Right lobe of liver (tissue), 4 donors: ENCODE data around the gene ELK3.

Experiments used
- POLR2A ChIP-seq: fragments of 450-650 bp; IDR thresholded peaks from one replicate; pipeline ENCODE4 v1.6.1; 2017; ENCODE audit warnings: antibody characterized with exemption, mild to moderate bottlenecking
- TF ChIP-seq, protein P1 (sequence below), 4 donors: fragments of 200-600 bp in 3 of 4; fragments of 450-650 bp in 1 of 4; IDR thresholded peaks; one replicate each; pipeline versions ENCODE4 v1.5.1 to v1.8.0; 2016 to 2022; ENCODE audit warnings: antibody characterized with exemption in 4 of 4, mild to moderate bottlenecking in 2 of 4
- donor health status: DM: no; HTN: no; CAD: no.
- donor health status: DM: no; HTN: no; CAD: no.
- donor health status: DM: no; HTN: yes; CAD: no.

DNA sequence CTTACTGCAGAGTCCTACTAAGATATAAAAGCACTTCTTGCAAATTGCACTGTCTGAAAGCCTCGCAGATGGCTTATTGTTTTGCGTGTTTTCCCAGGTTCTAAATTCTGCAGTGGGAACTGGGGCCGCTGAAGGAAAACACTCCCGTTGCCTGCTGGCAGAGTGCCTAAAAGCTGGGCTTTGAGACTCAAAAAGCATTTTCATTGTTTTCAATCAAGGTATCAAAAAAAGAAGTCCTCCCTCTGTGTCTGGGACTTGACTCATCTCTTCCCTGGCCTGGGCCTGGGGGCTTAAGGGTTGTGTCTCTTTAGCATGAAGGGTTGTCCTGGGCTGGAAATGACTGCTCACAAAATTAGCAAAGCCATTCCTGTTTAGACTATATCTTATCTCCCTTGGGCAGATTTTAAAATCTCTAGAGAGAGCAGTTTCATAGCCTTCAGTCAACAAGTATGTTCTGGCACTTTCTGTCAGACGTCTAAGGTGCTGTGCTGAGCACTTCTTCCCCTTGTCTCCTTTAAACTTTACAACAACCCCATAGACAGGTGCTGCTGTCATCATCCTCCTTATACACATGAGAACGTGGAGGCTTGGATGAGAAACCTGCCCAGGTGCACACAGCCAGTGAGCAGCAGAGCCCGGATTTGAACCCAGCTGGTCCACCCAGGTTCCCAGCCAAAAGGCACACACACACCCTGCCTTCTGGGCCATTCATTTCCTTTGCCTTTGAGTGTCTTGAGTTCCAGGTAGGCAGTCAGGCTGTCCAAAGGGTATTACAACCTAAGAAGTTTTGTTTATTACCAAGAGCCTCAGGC is 31.1 kb downstream of the ELK3 start:
- TF ChIP-seq, protein P1, sequence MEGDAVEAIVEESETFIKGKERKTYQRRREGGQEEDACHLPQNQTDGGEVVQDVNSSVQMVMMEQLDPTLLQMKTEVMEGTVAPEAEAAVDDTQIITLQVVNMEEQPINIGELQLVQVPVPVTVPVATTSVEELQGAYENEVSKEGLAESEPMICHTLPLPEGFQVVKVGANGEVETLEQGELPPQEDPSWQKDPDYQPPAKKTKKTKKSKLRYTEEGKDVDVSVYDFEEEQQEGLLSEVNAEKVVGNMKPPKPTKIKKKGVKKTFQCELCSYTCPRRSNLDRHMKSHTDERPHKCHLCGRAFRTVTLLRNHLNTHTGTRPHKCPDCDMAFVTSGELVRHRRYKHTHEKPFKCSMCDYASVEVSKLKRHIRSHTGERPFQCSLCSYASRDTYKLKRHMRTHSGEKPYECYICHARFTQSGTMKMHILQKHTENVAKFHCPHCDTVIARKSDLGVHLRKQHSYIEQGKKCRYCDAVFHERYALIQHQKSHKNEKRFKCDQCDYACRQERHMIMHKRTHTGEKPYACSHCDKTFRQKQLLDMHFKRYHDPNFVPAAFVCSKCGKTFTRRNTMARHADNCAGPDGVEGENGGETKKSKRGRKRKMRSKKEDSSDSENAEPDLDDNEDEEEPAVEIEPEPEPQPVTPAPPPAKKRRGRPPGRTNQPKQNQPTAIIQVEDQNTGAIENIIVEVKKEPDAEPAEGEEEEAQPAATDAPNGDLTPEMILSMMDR (IDR thresholded peaks at IDR 0.05), result no peak
- no peak for TF ChIP-seq POLR2A
